ENCODE results near the gene THBD. TPM values are rescaled to one million over a fixed set of nuclear protein-coding genes. Genes with fewer than 3 reads are reported as not detected.

The THBD gene
- total and polyA plus RNA-seq, 2 experiments from 2014 or later: 0.10 to 0.97 TPM

DNA sequence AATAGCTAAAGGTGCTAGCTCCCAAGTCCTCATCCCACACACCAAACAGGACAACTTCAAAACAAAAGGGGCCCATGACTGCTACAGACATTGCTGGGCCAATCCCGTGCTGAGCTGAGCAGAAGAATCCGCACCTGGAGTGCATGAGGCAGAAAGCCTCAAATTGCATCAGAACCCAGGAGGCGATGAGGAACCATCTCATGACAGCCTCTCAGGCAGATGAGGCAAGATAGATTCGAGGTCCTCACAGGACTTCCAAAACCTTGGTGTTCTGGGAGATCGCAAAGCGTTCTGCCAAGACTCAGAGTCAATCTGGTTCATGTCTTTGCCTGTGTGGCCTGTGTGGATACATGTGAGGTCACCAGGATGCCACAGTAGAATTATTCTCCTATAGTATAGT is 47.2 kb downstream of the THBD start (continued):
- TF ChIP-seq, protein P1, sequence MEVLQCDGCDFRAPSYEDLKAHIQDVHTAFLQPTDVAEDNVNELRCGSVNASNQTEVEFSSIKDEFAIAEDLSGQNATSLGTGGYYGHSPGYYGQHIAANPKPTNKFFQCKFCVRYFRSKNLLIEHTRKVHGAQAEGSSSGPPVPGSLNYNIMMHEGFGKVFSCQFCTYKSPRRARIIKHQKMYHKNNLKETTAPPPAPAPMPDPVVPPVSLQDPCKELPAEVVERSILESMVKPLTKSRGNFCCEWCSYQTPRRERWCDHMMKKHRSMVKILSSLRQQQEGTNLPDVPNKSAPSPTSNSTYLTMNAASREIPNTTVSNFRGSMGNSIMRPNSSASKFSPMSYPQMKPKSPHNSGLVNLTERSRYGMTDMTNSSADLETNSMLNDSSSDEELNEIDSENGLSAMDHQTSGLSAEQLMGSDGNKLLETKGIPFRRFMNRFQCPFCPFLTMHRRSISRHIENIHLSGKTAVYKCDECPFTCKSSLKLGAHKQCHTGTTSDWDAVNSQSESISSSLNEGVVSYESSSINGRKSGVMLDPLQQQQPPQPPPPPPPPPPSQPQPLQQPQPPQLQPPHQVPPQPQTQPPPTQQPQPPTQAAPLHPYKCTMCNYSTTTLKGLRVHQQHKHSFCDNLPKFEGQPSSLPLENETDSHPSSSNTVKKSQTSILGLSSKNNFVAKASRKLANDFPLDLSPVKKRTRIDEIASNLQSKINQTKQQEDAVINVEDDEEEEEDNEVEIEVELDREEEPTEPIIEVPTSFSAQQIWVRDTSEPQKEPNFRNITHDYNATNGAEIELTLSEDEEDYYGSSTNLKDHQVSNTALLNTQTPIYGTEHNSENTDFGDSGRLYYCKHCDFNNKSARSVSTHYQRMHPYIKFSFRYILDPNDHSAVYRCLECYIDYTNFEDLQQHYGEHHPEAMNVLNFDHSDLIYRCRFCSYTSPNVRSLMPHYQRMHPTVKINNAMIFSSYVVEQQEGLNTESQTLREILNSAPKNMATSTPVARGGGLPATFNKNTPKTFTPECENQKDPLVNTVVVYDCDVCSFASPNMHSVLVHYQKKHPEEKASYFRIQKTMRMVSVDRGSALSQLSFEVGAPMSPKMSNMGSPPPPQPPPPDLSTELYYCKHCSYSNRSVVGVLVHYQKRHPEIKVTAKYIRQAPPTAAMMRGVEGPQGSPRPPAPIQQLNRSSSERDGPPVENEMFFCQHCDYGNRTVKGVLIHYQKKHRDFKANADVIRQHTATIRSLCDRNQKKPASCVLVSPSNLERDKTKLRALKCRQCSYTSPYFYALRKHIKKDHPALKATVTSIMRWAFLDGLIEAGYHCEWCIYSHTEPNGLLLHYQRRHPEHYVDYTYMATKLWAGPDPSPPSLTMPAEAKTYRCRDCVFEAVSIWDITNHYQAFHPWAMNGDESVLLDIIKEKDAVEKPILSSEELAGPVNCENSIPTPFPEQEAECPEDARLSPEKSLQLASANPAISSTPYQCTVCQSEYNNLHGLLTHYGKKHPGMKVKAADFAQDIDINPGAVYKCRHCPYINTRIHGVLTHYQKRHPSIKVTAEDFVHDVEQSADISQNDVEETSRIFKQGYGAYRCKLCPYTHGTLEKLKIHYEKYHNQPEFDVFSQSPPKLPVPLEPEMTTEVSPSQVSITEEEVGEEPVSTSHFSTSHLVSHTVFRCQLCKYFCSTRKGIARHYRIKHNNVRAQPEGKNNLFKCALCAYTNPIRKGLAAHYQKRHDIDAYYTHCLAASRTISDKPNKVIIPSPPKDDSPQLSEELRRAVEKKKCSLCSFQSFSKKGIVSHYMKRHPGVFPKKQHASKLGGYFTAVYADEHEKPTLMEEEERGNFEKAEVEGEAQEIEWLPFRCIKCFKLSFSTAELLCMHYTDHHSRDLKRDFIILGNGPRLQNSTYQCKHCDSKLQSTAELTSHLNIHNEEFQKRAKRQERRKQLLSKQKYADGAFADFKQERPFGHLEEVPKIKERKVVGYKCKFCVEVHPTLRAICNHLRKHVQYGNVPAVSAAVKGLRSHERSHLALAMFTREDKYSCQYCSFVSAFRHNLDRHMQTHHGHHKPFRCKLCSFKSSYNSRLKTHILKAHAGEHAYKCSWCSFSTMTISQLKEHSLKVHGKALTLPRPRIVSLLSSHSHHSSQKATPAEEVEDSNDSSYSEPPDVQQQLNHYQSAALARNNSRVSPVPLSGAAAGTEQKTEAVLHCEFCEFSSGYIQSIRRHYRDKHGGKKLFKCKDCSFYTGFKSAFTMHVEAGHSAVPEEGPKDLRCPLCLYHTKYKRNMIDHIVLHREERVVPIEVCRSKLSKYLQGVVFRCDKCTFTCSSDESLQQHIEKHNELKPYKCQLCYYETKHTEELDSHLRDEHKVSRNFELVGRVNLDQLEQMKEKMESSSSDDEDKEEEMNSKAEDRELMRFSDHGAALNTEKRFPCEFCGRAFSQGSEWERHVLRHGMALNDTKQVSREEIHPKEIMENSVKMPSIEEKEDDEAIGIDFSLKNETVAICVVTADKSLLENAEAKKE (CRISPR knock-in tag; IDR thresholded peaks at IDR 0.05): no peak
- TF ChIP-seq STAT1 (IDR thresholded peaks at IDR 0.05; ENCODE audit: unreplicated experiment) (no peak), POLR2AphosphoS5 (IDR thresholded peaks at IDR 0.05; ENCODE audit: low read depth) (no peak), ZNF114 (CRISPR knock-in tag; IDR thresholded peaks at IDR 0.05) (no peak)

DNA sequence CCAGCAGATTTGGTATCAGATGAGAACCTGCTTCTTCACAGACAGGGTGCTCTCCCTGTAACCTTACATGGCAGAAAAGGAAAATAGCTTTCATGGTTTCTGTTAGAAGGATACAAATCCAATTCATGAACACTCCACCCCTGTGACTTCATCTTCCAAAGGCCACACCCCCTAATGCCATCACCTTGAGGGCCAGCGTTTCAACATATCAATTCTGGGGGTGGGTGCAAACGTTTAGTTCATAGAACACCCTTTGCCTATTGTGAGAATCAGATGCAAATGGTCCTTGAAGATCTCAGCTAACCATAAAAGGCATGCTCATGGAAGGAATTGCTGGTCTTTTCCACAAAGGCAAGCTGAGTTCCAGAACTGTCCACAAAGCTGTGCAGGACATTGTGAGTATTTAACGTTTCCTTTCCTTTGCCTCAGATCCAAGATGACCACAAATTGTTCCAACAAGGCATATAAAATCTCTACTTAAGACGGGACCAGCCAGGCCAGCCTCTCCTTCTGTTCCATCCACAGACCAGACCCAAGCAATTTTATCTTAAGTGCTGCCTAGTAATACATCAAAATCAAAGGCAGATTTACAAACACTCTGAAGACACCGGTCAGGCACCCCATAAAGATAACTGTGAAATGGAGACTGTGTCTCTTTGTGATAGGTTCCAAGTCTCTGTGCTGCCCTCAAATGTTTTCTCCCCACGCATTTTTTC is 49.1 kb downstream of the THBD start:
- no peak for TF ChIP-seq JUNB (IDR thresholded peaks at IDR 0.05; ENCODE audit: unreplicated experiment)
- TF ChIP-seq, protein P2, sequence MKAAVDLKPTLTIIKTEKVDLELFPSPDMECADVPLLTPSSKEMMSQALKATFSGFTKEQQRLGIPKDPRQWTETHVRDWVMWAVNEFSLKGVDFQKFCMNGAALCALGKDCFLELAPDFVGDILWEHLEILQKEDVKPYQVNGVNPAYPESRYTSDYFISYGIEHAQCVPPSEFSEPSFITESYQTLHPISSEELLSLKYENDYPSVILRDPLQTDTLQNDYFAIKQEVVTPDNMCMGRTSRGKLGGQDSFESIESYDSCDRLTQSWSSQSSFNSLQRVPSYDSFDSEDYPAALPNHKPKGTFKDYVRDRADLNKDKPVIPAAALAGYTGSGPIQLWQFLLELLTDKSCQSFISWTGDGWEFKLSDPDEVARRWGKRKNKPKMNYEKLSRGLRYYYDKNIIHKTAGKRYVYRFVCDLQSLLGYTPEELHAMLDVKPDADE (IDR thresholded peaks at IDR 0.05): no peak
- Histone ChIP-seq H3F3A (replicated peaks; ENCODE audit: low read depth) (no peaks in the 10 kb centered on the region), H3K27ac (ENCODE audit: low read depth) (no peak overlapping the region), H3K36me3 (ENCODE audit: insufficient read depth) (no peaks in the 10 kb centered on the region), H3K4me2 (no peak overlapping the region), H3K4me3 (no peak overlapping the region), H3K4me1 (ENCODE audit: insufficient read depth) (no peaks in the 10 kb centered on the region), H3K27me3 (ENCODE audit: insufficient read depth) (no peaks in the 10 kb centered on the region), H2AFZ (no peak overlapping the region), H4K20me1 (replicated peaks; ENCODE audit: insufficient read depth) (no peaks in the 10 kb centered on the region), H3K79me2 (replicated peaks; ENCODE audit: insufficient read depth) (no peaks in the 10 kb centered on the region), H3K9me2 (ENCODE audit: insufficient read depth) (0 out of 2 replicates have a peak, but pooled peaks cover 4% of the 10 kb centered on the region)
- ATAC-seq: no peak
- Mint-ChIP-seq H3K36me3 (ENCODE audit: low read depth) (no peaks in the 10 kb centered on the region), H3K27me3 (ENCODE audit: insufficient read depth, low read depth, poor library complexity) (no peaks in the 10 kb centered on the region), H3K9me3 (no peaks in the 10 kb centered on the region), H3K4me3 (no peak overlapping the region), H3K27ac (no peak overlapping the region), H3K4me1 (no peaks in the 10 kb centered on the region)
- DNase-seq (ENCODE audit: low spot score): no peak
